HG03521 (cell line): ENCODE measurements around the gene YES1.
"Not testable (repeated sequence)": the region's sequence is repeated elsewhere in the genome, so short reads cannot be mapped to it uniquely, and the experiment has no call there.

Source experiments
- ATAC-seq: cut with Tn5 transposase; IDR thresholded peaks from one replicate; pipeline ENCODE4 v1.9.1; 2021; ENCODE audit warnings: mild to moderate bottlenecking, moderate library complexity; ENCODE audit not compliant: unreplicated experiment

The YES1 gene

DNA sequence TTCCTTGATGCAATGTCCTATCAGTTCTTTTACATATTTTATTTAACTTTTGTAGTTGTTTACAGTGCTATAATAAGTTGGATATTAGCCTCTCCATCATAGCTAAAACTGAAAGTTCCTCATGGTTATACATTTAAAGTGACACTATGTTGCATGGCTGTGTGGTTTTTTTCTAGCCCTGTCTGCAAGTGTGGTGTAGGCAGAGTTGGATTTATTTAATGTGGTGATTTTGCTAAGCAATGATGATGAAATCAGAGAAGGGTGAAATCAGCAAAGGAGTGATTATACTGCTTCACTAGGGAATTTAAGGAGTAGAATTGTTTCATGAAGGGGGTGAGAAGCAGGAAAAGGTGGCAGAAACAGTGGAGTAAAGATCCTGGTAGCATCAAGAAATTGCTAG lies 81.3 kb downstream of the YES1 start:
- ATAC-seq: no peak

DNA sequence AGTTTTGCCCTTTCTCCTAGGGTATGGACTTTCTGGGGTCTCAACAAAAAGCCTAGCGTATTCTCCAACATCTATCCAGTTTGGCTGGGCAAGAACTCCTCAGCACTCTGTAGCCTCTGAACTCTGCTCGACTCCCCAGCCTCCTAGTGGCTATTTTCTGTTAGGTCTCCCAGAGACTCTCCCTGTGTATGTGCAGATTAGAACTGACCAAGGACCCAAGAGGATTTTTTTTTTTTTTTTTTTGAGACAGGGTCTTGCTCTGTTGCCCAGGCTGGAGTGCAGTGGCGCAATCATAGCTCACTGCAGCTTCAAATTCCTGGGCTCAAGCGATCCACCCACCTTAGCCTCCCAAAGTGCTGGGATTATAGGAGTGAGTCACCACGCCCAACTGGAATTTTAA lies 81.9 kb downstream of the YES1 start:
- not testable (repeated sequence) for ATAC-seq

DNA sequence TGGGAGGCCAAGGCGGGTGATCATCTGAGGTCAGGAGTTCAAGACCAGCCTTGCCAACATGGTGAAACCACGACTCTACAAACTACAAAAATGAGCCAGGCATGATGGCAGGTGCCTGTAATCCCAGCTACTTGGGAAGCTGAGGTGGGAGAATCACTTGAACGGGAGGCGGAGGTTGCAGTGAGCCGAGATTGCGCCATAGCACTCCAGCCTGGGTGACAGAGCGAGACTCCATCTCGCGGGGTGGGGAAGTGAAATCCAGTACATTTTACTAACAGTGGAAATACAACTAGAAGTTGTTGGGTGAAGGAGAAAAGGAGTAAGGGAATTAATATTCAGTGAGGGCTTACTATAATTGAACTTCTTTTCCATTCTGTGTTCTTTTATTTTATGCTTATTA lies 86.4 kb downstream of the YES1 start:
- ATAC-seq: no peak

DNA sequence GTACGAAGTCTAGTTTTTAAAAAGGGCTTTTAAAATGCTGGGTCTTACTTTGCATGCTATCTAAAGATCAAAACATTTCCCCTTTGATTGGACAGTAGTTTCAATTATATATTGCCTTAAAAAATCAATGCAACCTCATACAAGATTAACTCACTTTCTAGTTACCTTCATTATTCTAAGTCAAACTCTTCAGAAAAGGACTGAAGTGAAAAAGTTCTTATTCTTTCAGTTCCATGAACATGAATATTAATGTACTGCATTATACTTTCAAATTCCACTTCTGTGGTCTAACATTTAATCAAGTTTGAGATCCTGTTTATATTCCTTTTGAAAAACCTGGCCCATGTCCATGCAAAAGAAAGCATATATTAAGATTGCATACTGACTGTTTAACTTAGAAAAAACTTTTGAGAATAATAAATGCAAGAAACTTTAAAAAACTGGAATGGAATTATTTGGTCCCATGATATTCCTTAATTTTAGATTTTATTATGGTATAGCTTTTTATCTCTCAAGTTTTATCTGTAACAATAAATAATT lies 88.4 kb downstream of the YES1 start:
- ATAC-seq: no peak

DNA sequence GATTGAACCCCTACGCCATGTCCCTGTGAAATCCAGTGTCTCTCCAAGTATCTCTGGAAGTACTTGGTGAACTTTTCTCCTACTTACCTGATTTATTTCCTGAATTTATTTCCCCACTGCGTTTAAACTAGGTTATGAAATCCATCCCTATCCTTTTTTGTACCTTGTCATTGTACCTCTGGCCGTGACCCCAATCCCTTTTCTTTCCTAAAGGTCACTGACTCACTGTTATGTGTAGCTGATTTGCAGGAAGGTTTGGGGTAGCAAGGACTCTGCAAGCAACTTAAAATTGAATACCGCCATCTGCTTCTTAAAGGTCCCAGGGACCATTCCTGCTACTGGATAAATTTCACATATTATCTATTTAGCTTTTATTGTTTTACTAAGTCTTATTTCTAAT lies 95.0 kb downstream of the YES1 start:
- no peak for ATAC-seq

DNA sequence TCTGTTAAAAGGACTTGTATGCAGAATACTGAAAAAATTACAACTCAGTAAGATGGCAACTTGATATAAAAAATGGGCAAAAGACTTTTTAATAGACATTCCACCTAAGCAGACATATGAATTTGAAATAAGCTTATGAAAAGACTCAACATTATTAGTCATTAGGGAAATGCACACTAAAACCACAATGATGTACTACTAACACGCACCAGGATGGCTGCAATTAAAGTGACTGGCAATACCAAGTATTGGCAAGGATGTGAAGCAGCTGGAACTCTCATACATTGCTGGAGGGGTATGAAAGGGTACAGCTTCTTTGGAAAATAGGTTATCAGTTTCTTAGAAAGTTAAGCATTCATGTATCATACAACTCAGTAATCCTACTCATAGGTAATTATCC lies 96.4 kb downstream of the YES1 start:
- no peak for ATAC-seq

DNA sequence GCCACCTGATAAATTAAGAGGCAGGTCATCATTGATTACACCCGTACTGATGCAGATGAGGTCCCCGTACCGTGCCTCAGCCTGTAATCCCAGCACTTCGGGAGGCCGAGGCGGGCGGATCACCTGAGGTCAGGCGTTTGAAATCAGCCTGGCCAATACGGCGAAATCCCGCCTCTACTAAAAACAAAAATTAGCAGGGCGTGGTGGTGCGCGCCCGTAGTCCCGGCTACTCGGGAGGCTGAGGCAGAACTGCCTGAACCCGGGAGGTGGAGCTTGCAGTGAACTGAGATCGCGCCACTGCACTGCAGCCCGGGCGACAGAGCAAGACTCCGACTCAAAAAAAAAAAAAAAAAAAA lies 98.9 kb downstream of the YES1 start:
- no peak for ATAC-seq

DNA sequence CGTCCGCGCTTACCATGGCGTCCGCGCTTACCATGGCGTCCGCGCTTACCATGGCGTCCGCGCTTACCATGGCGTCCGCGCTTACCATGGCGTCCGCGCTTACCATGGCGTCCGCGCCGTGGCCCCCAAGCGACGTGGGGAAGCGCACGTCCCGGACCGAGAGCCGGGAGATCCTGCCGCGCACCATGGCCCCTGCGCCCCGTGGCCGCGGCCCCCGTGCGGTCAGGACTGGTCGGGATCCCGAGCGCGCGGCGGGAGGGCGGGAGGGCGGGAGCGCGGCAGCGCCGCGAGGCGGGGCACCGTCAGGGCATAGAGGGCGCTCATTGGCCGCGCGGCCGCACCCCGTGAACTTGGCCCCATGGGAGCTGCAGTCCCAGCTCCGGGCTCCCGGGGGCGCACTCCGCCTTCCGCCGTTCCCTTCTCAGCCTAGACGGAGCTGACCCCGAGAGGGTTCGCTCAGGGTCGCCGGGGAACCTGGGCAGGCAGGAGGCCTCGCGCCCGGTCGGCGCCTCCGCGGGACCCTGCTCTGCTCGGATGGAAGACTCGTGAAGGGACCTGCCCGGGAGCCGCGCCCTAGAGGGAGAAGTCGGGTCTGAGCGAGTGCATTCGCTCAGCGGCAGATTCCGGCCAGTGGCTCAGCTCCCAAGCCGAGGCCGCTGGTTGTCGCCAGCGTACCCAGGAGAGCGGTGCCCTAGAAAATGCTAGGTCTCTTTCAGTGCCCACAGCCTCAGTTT lies 99.5 kb downstream of the YES1 start, which contains the start of gene ENOSF1:
TSS of gene ENOSF1 (minus strand) at position 230 of the 734 bp plus-strand sequence. CDS start at position 187, 43 bp downstream.
- peak; percentile 88 for ATAC-seq

DNA sequence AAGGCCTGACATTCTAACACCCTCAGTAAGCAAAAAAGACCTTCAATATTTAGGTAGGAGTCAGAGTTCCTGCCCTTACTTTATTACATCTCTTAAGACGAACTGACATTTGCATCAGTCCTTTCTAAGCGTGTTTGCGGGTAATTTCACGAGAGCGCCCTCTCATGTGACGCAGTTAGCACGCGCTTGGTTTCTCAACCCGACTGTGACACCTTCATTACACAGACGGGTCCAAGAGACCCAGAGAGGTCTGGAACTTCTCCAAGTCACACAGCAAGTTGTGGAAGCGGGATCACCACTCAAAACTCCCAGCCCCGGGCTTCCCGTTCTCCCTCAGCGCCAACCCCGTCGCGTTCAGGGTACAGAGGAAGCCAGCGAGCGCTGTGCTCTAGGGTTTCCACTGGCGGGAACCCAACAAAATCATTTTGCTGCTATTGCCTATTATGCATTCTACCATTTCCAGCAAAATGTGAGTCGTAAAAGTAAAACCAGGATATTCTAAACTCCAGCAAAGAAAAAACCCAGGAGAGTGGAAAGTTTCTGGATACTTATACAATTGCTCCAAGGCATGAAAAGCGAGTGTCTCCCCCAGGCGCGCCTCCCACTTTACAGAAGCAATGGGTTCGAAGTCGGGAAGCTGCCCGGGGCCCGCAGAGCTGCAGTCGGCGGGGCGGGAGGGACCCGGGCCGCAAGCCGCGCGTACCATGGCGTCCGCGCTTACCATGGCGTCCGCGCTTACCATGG lies 100.2 kb downstream of the YES1 start:
- ATAC-seq: peak; percentile 64

DNA sequence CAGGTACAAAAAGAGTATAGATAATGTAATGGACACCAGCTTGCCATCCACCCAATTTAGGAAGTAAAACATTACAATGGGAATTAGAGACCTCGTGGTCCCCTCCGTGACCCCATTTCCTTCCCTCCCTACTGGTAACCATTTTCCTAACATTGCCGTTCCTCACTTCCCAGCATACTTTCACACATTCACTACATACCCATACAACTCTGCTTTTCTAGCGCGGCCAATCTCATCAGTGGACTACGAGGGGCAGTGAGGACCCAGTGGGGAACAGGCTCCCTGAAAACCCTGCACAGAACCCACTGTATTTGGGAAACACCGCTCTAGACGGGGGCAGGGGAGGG lies 100.8 kb downstream of the YES1 start:
- no peak for ATAC-seq

DNA sequence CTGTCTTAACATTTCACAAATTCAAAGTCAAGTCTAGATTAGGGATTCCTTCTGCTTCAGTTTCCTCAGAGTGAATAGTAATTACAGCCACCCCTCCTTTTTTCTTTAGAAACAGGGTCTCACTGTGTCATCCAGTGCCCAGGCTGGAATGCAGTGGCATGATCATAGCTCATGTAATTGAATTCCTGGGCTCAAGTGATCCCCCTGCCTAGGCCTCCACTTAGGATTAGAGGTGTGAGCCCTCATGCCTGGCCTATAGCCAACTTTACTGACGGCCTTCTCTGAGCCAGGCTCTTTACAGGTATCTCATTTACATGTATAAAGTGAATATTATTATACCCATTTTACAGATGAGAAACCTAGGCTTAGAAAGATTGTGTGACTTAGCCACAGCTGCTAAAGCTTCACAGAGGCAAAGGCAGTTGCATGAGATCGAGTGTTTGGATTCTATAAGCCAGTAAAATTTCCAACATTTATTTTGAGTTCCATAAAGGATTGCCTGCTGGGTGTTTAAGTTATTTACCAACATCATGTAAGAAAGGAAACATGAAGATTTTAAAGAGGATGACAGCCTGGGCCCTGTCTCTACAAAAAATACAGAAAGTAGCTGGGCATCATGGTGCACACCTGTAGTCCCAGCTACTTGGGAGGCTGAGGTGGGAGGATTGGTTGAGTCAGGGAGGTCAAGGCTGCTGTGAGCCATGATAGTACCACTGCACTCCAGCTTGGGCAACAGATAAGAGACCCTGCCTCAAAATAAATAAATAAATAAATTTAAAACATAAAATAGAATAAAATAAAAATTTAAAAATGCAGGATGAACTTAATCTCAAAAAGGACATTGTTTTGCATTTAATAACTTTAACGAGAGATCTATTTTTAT lies 101.4 kb downstream of the YES1 start:
- no peak for ATAC-seq

DNA sequence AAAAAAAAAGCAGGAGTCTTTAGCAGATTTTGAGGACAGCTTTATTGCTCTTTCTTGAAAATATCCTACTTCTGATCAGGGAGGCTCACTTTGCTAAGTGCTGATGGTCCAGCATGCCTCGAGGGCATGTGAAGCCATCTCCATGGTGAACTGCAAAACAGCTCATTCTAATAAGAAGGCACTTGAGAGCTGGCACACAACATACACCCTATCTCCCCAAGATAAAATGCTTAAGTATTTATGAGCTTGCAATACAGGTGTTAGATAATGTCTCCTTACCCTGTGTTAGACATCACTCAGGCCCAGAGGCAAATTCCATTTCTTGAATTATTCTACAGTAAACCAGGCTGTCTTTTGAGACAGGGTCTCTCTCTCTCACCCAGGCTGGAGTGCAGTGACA lies 102.3 kb downstream of the YES1 start:
- ATAC-seq: no peak

DNA sequence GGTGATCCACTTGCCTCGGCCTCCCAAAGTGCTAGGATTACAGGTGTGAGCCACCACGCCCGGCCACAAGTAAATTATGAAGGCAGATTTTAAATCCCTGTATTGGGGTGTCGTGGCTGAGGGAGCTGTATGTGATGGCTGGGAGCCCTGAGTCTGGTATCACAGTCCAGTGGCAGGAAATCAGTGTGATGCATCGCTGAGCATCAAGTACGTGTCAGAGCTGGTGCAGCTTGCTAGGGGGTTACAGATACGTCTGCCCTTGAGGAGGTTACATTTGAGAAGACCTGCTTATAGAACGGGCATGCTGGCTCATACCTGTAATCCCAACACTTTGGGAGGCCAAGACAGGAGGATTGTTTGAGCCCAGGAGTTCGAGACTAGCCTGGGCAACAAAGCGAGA lies 103.9 kb downstream of the YES1 start:
- no peak for ATAC-seq

DNA sequence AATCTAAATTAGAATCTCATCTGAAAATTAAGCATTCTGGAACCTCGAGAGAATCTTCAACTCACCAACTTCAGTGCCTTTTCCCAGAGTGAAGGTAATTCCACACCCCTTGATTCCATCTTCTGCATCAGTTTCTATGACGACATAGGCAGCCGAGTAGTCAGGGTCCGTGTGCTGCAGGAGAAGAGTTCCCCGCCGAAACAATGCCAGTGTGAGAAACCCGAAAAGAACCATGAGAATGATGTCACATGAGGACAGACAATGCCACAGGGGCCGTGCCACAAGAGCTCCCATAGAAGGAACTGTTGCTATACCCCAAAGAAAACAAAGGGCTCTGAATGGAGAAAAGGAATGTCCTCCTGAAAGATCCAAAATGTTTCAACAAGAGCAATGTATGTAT lies 105.6 kb downstream of the YES1 start:
- no peak for ATAC-seq

DNA sequence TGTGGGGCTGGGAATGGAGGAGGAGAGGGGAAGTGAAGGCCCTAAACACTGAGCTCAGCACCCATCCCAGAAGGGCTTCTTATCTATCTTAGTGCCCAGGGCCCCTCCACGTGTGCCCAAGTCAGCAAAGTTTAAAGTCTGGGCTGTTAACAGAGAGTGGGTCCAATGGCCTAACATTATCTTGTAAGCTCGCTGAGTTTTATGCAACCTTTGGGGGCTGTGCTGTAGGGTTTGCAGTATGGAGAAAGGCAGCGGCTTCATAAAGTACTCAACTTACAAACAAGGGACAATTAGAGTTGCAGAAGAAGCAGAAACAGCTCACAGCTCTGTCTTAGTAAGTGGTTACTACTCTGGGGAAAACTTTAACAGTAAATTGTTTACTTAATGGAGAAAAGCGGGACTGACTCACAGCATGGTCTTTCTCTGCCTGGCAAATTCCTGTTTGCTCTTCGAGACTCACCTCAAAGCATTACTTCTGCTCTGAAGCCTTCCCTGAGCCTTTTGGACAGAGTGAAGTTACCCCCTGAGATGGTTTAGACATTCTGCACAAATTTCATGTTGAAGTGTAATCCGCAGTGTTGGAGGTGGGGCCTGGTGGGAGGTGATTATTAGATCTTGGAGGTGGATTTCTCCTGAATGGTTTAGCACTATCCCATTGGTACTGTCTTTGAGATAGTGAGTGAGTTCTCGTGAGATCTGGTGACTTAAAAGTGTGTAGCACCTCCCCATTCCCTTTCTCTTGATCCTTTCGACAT lies 108.7 kb downstream of the YES1 start:
- no peak for ATAC-seq

DNA sequence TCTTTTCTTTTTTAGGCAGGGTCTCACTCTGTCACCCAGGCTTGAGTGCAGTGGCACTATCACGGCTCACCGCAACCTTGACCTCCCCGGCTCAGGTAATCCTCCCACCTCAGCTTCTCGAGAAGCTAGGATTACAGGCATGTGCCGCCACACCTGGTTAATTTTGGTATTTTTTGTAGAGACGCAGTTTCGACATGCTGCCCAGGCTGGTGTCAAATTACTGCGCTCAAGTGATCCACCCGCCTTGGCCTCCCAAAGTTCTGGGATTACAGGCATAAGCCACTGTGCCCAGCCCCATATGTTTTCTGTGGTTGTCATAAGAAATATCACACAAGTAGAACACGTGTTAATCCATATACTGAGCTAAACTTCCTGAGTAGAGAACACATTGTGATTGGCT lies 114.2 kb downstream of the YES1 start:
- ATAC-seq: no peak

DNA sequence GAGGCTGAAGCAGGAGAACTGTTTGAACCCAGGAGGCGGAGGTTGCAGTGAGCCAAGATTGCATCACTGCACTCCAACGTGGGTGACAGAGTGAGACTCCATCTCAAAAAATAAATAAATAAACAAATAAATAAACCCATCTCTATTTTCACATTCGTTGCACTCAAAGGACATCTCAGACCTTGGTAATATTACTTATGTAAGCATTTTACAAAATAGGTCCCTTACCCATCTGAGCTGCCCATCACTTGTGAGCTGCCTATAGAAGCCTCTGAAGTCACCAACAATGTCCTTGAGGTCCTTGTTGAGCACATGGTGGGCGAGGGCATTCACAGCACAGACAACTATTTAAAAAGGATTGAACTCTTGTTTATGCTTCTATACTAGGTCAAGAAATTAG lies 115.0 kb downstream of the YES1 start:
- no peak for ATAC-seq

DNA sequence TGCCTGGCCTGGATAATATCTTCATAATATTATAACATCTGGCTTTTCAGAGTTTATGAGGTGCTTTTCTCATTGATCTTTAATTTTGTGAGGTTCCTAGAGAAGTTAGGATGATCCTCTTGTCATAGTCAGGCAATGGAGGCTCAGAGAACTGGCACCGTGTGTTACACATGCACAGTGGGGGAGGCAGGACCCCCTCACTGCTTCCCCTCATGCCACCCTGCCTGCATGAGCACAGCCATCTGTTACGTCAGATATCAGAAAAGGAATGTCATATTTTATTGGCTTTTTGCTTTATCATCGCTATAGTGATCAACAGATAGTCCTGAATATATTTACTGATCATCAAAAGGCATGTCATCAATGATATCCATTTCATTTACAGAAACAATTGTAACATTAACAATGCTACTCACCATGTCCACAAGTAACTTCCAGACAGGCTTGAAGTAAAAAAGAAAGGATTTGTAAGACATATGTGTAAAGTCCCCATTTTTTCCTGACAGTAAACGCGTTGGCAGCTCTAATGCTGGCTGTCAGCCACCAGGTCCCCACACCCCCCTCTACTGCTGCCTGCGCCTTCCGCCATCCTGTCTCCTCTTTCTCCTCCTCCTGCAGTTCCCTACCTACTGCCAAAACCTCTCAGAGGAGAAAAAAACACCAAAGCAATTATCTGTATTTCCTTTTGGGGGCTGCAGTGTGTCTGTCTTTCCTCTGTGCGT lies 118.4 kb downstream of the YES1 start:
- no peak for ATAC-seq

DNA sequence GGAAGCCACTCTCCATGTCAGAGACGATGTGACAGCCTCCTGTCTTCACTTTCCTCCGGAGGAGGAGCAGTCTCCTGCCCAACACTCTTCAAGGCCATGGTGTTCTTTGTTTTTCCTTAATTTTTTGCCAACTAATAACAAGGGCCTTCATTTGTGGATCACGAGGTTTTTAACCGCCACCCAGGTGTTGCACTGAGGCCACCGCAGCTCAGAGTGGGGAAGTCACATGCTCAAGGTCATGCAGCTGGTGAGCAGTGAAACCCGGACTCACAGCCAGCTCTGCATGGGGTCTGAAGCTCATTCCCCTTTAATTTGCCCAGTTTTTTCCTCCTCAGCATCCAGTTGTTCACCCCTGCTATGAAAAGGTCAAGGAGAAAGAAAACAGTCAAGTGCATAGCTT lies 119.2 kb downstream of the YES1 start:
- no peak for ATAC-seq

DNA sequence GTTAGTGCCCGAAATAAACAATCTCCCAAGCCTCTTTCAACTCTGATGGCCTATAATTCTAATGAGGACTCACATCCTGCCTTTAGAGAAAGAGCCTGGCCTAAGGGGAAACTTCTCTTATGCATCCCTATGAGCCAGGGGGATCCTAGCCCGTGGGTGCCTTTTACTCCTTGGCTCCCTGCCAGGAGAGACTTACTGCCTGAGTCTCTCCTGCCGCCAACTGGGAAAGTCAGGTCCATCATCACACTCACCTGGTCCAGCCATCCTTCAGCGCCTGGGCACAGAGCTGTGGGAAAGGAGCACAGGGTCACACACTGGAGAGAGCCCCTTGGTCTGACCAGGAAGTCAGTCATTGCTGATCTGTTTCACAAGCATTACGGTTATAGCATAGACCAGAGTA lies 123.7 kb downstream of the YES1 start:
- ATAC-seq: no peak
